Muscle layer of duodenum (tissue), 2 donors: ENCODE measurements around the gene PRDM16.
"Not testable (repeated sequence)": the region's sequence is repeated elsewhere in the genome, so short reads cannot be mapped to it uniquely, and the experiment has no call there.

Source experiments
- H3K27ac ChIP-seq: one replicate; pipeline ENCODE4 v1.7.0; 2013; ENCODE audit warnings: mild to moderate bottlenecking, low read length
- H3K27me3 ChIP-seq: one replicate; pipeline ENCODE4 v1.7.0; 2013; ENCODE audit warnings: low read depth, mild to moderate bottlenecking, control low read depth, low read length
- H3K36me3 ChIP-seq, 2 donors: one replicate each; pipeline ENCODE4 v1.7.0; 2013; ENCODE audit warnings: low read length in 2 of 2, control low read depth in 1 of 2, mild to moderate bottlenecking in 1 of 2; ENCODE audit not compliant: insufficient read depth in 2 of 2, control insufficient read depth in 1 of 2
- H3K4me1 ChIP-seq, 2 donors: one replicate each; pipeline ENCODE4 v1.7.0; 2013; ENCODE audit warnings: low read length in 2 of 2, mild to moderate bottlenecking in 2 of 2, control low read depth in 1 of 2, moderate library complexity in 1 of 2; ENCODE audit not compliant: insufficient read depth in 2 of 2, control insufficient read depth in 1 of 2
- H3K4me3 ChIP-seq, 2 donors: one replicate each; pipeline ENCODE4 v1.7.0; 2013; ENCODE audit warnings: low read length in 2 of 2, low read depth in 1 of 2, mild to moderate bottlenecking in 1 of 2
- H3K9me3 ChIP-seq, 2 donors: one replicate each; pipeline ENCODE4 v1.7.0; 2013; ENCODE audit warnings: low read length in 2 of 2, control low read depth in 1 of 2, mild to moderate bottlenecking in 1 of 2; ENCODE audit not compliant: control insufficient read depth in 1 of 2
- donor health status: healthy.

The PRDM16 gene

DNA sequence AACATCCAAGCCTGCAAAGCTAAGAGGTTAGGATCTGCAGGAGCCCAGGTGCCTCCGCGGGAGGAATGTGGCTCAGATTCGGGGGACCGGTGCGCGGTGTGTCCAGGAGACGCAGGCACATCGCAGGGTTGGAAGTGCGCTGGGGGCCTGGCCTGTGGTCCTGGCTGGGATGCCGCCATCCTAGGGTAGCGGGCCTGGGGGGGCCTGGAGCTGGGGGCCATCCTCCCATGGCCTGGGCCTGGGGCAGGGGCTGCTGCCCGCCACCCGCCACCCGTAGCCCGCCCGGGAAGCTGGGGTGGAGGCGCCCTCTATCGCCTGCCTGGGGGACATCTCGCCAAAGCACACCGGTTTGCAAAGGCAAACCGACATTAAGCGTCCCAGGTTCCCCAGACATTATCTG, 214.8 kb downstream of the PRDM16 start:
- Histone ChIP-seq H3K27ac (no peak overlapping the region), H3K4me1 (peaks cover 0 to 8% of the 10 kb centered on the region in 2 donors), H3K27me3 (peaks cover 8% of the 10 kb centered on the region), H3K36me3 (no peaks in the 10 kb centered on the region), H3K4me3 (no peak overlapping the region), H3K9me3 (no peaks in the 10 kb centered on the region)

- Histone ChIP-seq H3K9me3 (no peaks in the 10 kb centered on the region), H3K27me3 (peaks cover 8% of the 10 kb centered on the region), H3K27ac (no peak overlapping the region), H3K4me3 (no peak overlapping the region), H3K36me3 (no peaks in the 10 kb centered on the region), H3K4me1 (peaks cover 0 to 8% of the 10 kb centered on the region in 2 donors)
These were observed 215.7 kb downstream of the PRDM16 start for GRCh38 chr1:3284691-3285090.

- peaks cover 0 to 8% of the 10 kb centered on the region in 2 donors for H3K4me1 ChIP-seq
- peaks cover 8% of the 10 kb centered on the region for H3K27me3 ChIP-seq
- H3K27ac ChIP-seq = no peak overlapping the region
- H3K9me3 ChIP-seq = no peaks in the 10 kb centered on the region
- H3K4me3 ChIP-seq = no peak overlapping the region
- H3K36me3 ChIP-seq = no peaks in the 10 kb centered on the region
These were observed 216.2 kb downstream of the PRDM16 start for GRCh38 chr1:3285106-3285740.

- not testable (repeated sequence) for H3K36me3 ChIP-seq, H3K9me3 ChIP-seq, H3K4me3 ChIP-seq, H3K27ac ChIP-seq, H3K27me3 ChIP-seq, H3K4me1 ChIP-seq
These were observed 218.1 kb downstream of the PRDM16 start for GRCh38 chr1:3287095-3287494.

DNA sequence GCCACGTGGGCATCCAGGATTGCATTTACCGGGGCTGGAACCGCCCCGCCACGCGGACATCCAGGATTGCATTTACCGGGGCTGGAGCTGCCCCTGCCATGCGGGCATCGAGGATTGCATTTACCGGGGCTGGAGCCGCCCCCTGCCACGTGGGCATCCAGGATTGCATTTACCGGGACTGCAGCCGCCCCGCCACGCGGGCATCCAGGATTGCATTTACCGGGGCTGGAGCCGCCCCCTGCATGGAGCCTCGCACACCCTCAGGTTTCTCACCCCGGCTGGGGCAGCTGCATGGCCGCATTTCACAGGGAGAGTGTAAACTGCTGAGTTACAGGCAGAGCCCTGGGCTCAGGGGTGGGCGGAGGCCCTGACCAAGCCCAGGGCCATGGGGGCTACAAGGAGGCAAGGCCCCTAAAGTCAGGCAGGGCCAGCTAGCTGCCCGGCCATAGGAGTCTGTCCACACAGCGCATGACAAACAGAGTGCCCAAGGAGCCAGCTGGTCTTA, 218.7 kb downstream of the PRDM16 start:
- no peak overlapping the region for H3K27ac ChIP-seq
- H3K4me3 ChIP-seq = no peak overlapping the region
- H3K36me3 ChIP-seq = no peaks in the 10 kb centered on the region
- peaks cover 5% of the 10 kb centered on the region for H3K27me3 ChIP-seq
- no peaks in the 10 kb centered on the region for H3K9me3 ChIP-seq
- H3K4me1 ChIP-seq = peaks cover 0 to 8% of the 10 kb centered on the region in 2 donors

DNA sequence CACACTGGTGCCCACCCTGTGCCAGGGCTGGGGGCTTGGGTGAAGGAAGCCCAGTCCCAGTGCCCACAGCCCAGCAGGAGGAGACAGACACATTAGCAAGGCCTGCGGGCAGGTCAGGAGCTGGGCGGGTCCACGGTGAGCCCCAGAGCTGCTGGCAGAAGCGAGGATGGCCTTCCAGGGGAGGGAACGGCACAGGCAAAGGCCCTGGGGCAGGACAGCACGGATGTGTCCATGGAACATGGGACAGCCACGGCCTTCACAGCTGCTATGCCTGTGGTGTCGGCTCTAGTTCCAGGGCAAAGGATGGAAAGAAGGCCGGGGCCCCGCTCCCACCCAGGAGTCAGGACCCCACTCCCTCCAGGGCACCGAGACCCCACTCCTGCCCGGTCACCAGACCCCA, 220.5 kb downstream of the PRDM16 start:
- Histone ChIP-seq H3K9me3 (no peaks in the 10 kb centered on the region), H3K27ac (no peak overlapping the region), H3K36me3 (no peaks in the 10 kb centered on the region), H3K4me1 (no peaks in the 10 kb centered on the region), H3K27me3 (no peaks in the 10 kb centered on the region), H3K4me3 (no peak overlapping the region)

DNA sequence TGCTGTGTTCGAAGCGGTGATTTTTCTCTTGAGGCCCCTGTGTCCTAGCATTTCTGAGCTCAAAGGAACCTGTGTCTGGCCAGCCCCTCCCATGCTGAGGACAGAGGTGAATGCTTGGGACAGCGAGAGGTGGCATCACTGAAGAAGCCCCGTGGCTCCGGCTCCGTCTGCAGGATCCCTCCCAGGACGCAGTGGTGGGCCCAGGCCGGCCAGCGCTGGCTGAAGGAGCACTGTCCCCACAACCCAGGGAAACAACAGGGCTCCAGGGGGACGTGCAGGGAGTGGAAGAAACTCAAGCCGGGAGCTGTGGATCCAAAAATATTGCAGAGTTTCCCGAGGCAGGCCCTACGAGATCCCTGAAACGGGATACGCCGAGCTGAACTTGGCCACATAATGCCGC, 221.4 kb downstream of the PRDM16 start:
- Histone ChIP-seq H3K4me3 (no peak overlapping the region), H3K27ac (no peak overlapping the region), H3K27me3 (no peaks in the 10 kb centered on the region), H3K36me3 (no peaks in the 10 kb centered on the region), H3K9me3 (no peaks in the 10 kb centered on the region), H3K4me1 (no peaks in the 10 kb centered on the region)

GRCh38 chr1:3290915-3291314, 221.9 kb downstream of the PRDM16 start:
- Histone ChIP-seq H3K4me3 (no peak overlapping the region), H3K27me3 (no peaks in the 10 kb centered on the region), H3K9me3 (no peaks in the 10 kb centered on the region), H3K4me1 (no peaks in the 10 kb centered on the region), H3K36me3 (no peaks in the 10 kb centered on the region), H3K27ac (no peak overlapping the region)

GRCh38 chr1:3292051-3292722, 223.2 kb downstream of the PRDM16 start:
- H3K27ac ChIP-seq = no peak overlapping the region
- no peaks in the 10 kb centered on the region for H3K9me3 ChIP-seq
- H3K36me3 ChIP-seq = no peaks in the 10 kb centered on the region
- H3K27me3 ChIP-seq = no peaks in the 10 kb centered on the region
- no peaks in the 10 kb centered on the region for H3K4me1 ChIP-seq
- H3K4me3 ChIP-seq = no peak overlapping the region

DNA sequence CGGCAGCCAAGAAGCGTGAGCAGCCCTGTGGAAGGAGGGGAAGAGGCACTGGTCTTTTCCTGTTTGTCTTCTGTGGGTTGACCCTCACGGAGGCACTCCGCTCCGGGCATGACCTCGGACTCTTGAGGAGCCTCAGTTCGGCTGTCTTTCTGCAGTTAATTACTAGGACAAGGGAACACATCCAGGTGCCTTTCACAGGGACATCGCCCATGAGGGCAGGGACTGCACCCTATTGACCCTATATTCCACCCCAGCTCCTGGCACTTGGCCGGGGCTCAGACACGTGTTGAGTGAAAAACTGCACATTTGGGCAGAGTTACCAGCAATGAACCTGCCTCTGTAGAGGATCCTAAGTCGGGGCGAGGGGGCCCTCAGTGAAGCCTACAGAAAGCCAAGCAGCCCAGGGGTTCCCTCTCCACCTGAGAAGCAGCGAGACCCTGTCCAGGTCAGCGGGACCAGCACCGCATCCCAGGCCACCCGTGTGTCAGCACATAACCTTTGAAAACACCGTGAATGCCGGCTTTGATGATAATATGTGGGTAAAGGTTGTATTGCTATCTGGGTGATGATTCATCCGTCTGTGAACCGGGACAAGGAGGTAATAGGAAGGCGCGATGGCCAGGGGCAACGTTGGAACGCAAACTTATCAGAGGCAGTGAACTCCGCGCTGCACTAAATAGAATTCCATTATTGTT, 224.0 kb downstream of the PRDM16 start:
- Histone ChIP-seq H3K27ac (no peak overlapping the region), H3K4me3 (no peak overlapping the region), H3K9me3 (no peaks in the 10 kb centered on the region), H3K4me1 (no peaks in the 10 kb centered on the region), H3K27me3 (no peaks in the 10 kb centered on the region), H3K36me3 (no peaks in the 10 kb centered on the region)

DNA sequence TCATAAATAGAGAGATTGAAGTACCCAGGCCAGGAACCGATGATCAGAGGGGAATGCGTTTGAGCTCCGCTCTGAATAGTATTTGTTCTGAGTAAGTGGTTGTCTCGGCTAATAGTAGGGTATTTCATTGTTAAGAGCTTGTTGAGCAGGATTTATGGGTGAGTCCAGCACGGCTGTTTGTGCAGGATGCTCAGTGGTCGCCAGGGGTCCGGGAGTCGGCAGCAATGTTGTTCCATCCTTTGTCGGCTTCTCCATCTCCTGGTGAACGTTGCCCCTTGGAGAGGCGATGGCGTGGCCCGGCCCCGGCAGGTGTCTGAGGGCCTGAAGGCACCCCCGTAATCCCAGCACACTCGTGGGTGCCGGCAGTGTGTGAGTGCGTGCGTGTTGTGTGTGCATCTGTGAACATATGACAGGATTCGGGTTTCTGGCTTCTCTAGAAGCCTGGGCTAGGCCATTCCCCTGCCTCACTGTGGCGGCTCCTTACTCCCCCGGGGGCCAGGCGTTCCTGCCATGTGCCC, 224.6 kb downstream of the PRDM16 start:
- no peak overlapping the region for H3K4me3 ChIP-seq
- H3K27ac ChIP-seq = no peak overlapping the region
- no peaks in the 10 kb centered on the region for H3K36me3 ChIP-seq
- no peaks in the 10 kb centered on the region for H3K9me3 ChIP-seq
- H3K27me3 ChIP-seq = no peaks in the 10 kb centered on the region
- no peaks in the 10 kb centered on the region for H3K4me1 ChIP-seq
